RWPE2 (cell line): ENCODE data around the gene DOK3.

ENCODE experiments used
- ATAC-seq: fragments of 200-7000 bp; cut with Tn5 transposase; 3 replicates; pipeline ENCODE4 v1.9.1; 2021; ENCODE audit warnings: low read depth
- DNase-seq: peaks from one replicate; pipeline ENCODE4 v3.0.0-alpha.2; 2020; ENCODE audit warnings: low spot score
- H3K27ac ChIP-seq: fragments of 450-650 bp; 2 replicates; pipeline ENCODE4 v1.5.1; 2017; ENCODE audit warnings: mild to moderate bottlenecking; ENCODE audit not compliant: poor library complexity, severe bottlenecking
- H3K27me3 ChIP-seq: fragments of 250-450 bp; sonication (Bioruptor Pico); 2 replicates; pipeline ENCODE4 v1.5.1; 2021; ENCODE audit warnings: mild to moderate bottlenecking, moderate library complexity; ENCODE audit not compliant: insufficient read depth, poor library complexity, severe bottlenecking
- H3K36me3 ChIP-seq: fragments of 250-450 bp; sonication (Bioruptor Pico); 2 replicates; pipeline ENCODE4 v1.5.1; 2020; ENCODE audit warnings: low read depth, mild to moderate bottlenecking, moderate library complexity
- H3K4me1 ChIP-seq: fragments of 250-450 bp; sonication (Bioruptor Pico); 2 replicates; pipeline ENCODE4 v1.5.1; 2021; ENCODE audit warnings: mild to moderate bottlenecking, moderate library complexity; ENCODE audit not compliant: insufficient read depth, poor library complexity, severe bottlenecking
- H3K4me3 ChIP-seq: fragments of 250-450 bp; sonication (Bioruptor Pico); 2 replicates; pipeline ENCODE4 v1.5.1; 2021; ENCODE audit warnings: mild to moderate bottlenecking, moderate library complexity; ENCODE audit not compliant: severe bottlenecking
- H3K9me3 ChIP-seq: fragments of 250-450 bp; sonication (Bioruptor Pico); 2 replicates; pipeline ENCODE4 v1.5.1; 2021; ENCODE audit warnings: mild to moderate bottlenecking, moderate library complexity; ENCODE audit not compliant: severe bottlenecking
- CTCF ChIP-seq: fragments of 450-650 bp; IDR thresholded peaks from one replicate; pipeline ENCODE4 v1.5.1; 2017; ENCODE audit warnings: mild to moderate bottlenecking, moderate library complexity; ENCODE audit not compliant: poor library complexity, severe bottlenecking

The DOK3 gene

GRCh38 chr5:177484902-177485549 is 24.6 kb downstream of the DOK3 start:
- Histone ChIP-seq H3K27me3 (no peaks in the 10 kb centered on the region), H3K36me3 (peaks cover 55% of the 10 kb centered on the region), H3K4me3 (no peak overlapping the region), H3K4me1 (no peaks in the 10 kb centered on the region), H3K27ac (no peak overlapping the region), H3K9me3 (no peaks in the 10 kb centered on the region)
- peak; percentile 3 for ATAC-seq
- no peak for DNase-seq
- no peak for TF ChIP-seq CTCF

- Histone ChIP-seq H3K36me3 (peaks cover 48% of the 10 kb centered on the region), H3K4me1 (peaks cover under 1% of the 10 kb centered on the region), H3K27me3 (no peaks in the 10 kb centered on the region), H3K4me3 (no peak overlapping the region), H3K9me3 (no peaks in the 10 kb centered on the region), H3K27ac (no peak overlapping the region)
- DNase-seq: no peak
- ATAC-seq: peak; percentile 3
- TF ChIP-seq CTCF: no peak
These were observed 25.4 kb downstream of the DOK3 start for GRCh38 chr5:177483994-177484901.

GRCh38 chr5:177483042-177483441 is 26.6 kb downstream of the DOK3 start:
- Histone ChIP-seq H3K9me3 (no peaks in the 10 kb centered on the region), H3K4me1 (peaks cover 9% of the 10 kb centered on the region), H3K27ac (no peak overlapping the region), H3K4me3 (no peak overlapping the region), H3K36me3 (peaks cover 36% of the 10 kb centered on the region), H3K27me3 (no peaks in the 10 kb centered on the region)
- DNase-seq: no peak
- no peak for TF ChIP-seq CTCF
- ATAC-seq: no peak

- H3K27me3 ChIP-seq: no peaks in the 10 kb centered on the region
- DNase-seq (no peak), ATAC-seq (peak; percentile 3)
- no peak overlapping the region for H3K4me3 ChIP-seq
- peaks cover 9% of the 10 kb centered on the region for H3K4me1 ChIP-seq
- no peak for TF ChIP-seq CTCF
- no peak overlapping the region for H3K27ac ChIP-seq
- no peaks in the 10 kb centered on the region for H3K9me3 ChIP-seq
- H3K36me3 ChIP-seq: peaks cover 29% of the 10 kb centered on the region
These were observed 27.2 kb downstream of the DOK3 start for GRCh38 chr5:177482359-177482795.

- peaks cover 9% of the 10 kb centered on the region for H3K4me1 ChIP-seq
- H3K4me3 ChIP-seq: no peak overlapping the region
- H3K36me3 ChIP-seq: peaks cover 11% of the 10 kb centered on the region
- ATAC-seq (peak; percentile 0; the same call in 2 of the 3 replicates), DNase-seq (no peak)
- no peaks in the 10 kb centered on the region for H3K27me3 ChIP-seq
- H3K9me3 ChIP-seq: no peaks in the 10 kb centered on the region
- no peak for TF ChIP-seq CTCF
- H3K27ac ChIP-seq: peak overlapping the region; percentile 3
These were observed 29.9 kb downstream of the DOK3 start for GRCh38 chr5:177479774-177480173.
